Tibial nerve (tissue), 4 donors: ENCODE results near the gene WDR43. TPM values are rescaled to one million over a fixed set of nuclear protein-coding genes. Genes with fewer than 3 reads are reported as not detected.

Experiments used
- DNase-seq, 2 donors: peaks; one replicate each; pipeline ENCODE4 v3.0.0-alpha.2; 2019; ENCODE audit warnings: low spot score in 2 of 2
- H3K27ac ChIP-seq, 4 donors: fragments of 200-600 bp; sonication (generic) in 3 of 4; one replicate each; pipeline ENCODE4 v1.5.1; 2017 to 2019; ENCODE audit warnings: mild to moderate bottlenecking in 1 of 4
- H3K27me3 ChIP-seq, 2 donors: fragments of 200-600 bp; sonication (generic) in 1 of 2; one replicate each; pipeline versions ENCODE4 v1.5.1 to v1.6.0; 2017 to 2019
- H3K36me3 ChIP-seq, 3 donors: fragments of 200-600 bp; sonication (generic); one replicate each; pipeline ENCODE4 v1.5.1; 2018 to 2019
- H3K4me1 ChIP-seq, 4 donors: fragments of 200-600 bp; sonication (generic) in 3 of 4; one replicate each; pipeline ENCODE4 v1.5.1; 2017 to 2019
- H3K4me3 ChIP-seq, 4 donors: fragments of 200-600 bp; sonication (generic) in 3 of 4; one replicate each; pipeline ENCODE4 v1.5.1; 2017 to 2019; ENCODE audit warnings: mild to moderate bottlenecking in 1 of 4, moderate library complexity in 1 of 4
- H3K9me3 ChIP-seq, 4 donors: fragments of 200-600 bp; sonication (generic) in 3 of 4; one replicate each; pipeline ENCODE4 v1.5.1; 2017 to 2019
- EP300 ChIP-seq, 2 donors: sonication (generic); formaldehyde crosslinking; IDR thresholded peaks; one replicate each; pipeline ENCODE4 v1.6.1; 2017; ENCODE audit warnings: antibody characterized with exemption in 2 of 2, mild to moderate bottlenecking in 1 of 2
- POLR2A ChIP-seq, 2 donors: fragments of 450-650 bp; IDR thresholded peaks; one replicate each; pipeline ENCODE4 v1.6.1; 2017; ENCODE audit warnings: antibody characterized with exemption in 2 of 2, mild to moderate bottlenecking in 2 of 2, moderate library complexity in 2 of 2
- WGBS, 2 donors: methylation state at CpG; one replicate each; pipeline ENCODE4 v1.1.5; 2018; 5-methylcytosine and 5-hydroxymethylcytosine counted together
- total RNA-seq, 4 donors: library from RNA; depleted of rRNA; stranded (reverse); fragments of >200 nt; gene quantifications; one replicate each; pipeline ENCODE4 v1.1.0, GENCODE V29; 2016
- TF ChIP-seq, protein P1 (sequence below), 5 experiments: fragments of 200-600 bp in 3 of 5; fragments of 450-650 bp in 2 of 5; sonication (generic) in 3 of 5; IDR thresholded peaks; one replicate each; pipeline ENCODE4 v1.5.1; 2016 to 2019; ENCODE audit warnings: antibody characterized with exemption in 5 of 5, mild to moderate bottlenecking in 3 of 5, moderate library complexity in 2 of 5

WDR43 gene
- total RNA-seq, 4 donors from 2014 or later = 32.2 to 57.6 (median 37.0) TPM

DNA sequence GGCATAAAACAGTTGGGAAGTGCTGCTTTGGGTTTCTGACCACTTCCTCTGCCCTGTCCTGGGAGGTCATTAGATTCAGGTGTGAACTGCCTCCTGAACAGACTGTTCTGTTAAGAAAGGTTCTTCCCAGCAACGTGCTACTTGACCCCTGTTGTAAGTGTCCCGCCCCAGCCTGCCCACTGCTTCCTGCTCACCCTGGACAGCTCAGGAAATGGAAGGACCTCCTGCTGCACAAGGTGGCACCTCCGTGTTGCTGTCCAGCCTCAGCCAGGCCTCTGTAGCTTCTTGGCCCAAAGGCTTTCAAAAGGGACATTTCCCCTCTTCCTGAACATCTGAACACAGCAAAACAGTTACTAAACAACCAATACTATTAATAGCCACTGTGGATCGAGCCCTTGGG, 92.0 kb downstream of the WDR43 start:
- Histone ChIP-seq H3K27me3 (no peaks in the 10 kb centered on the region), H3K27ac (peak overlapping the region in 2 of 4 donors; percentile 38 to 59), H3K4me1 (peaks cover 0 to 26% (median 8%) of the 10 kb centered on the region in 4 donors), H3K36me3 (no peaks in the 10 kb centered on the region), H3K4me3 (no peak overlapping the region), H3K9me3 (no peaks in the 10 kb centered on the region)
- DNase-seq = no peak
- 37% methylated on average over 4 of the region's 4 CpGs for WGBS, 2 donors
- TF ChIP-seq, protein P1, sequence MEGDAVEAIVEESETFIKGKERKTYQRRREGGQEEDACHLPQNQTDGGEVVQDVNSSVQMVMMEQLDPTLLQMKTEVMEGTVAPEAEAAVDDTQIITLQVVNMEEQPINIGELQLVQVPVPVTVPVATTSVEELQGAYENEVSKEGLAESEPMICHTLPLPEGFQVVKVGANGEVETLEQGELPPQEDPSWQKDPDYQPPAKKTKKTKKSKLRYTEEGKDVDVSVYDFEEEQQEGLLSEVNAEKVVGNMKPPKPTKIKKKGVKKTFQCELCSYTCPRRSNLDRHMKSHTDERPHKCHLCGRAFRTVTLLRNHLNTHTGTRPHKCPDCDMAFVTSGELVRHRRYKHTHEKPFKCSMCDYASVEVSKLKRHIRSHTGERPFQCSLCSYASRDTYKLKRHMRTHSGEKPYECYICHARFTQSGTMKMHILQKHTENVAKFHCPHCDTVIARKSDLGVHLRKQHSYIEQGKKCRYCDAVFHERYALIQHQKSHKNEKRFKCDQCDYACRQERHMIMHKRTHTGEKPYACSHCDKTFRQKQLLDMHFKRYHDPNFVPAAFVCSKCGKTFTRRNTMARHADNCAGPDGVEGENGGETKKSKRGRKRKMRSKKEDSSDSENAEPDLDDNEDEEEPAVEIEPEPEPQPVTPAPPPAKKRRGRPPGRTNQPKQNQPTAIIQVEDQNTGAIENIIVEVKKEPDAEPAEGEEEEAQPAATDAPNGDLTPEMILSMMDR (IDR thresholded peaks at IDR 0.05) = no peak
- TF ChIP-seq EP300 (IDR thresholded peaks at IDR 0.05) = peak in 1 of 2 donors; percentile 45

DNA sequence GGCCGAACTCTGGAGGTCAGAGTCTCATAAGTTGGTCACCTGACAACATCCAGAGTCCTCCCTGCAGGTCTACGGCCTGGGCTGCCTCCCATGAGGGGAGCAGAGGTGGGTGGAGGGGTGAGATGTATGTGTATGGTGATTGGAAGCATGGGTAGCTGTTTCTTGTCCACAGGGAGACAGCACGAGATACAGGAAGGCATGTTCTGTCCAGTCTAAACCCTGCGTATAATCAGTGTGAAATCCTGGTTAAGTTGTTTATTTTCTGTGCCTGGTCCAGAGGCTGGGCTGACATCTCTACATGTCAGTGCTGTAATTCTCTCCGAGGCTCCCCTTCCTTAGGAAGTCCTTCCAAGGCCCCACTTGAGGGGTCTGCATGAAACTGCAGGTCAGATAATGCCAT, 95.5 kb downstream of the WDR43 start:
- H3K27me3 ChIP-seq = no peaks in the 10 kb centered on the region
- no peaks in the 10 kb centered on the region for H3K36me3 ChIP-seq
- 91 to 95% methylated on average over 5 of the region's 5 CpGs for WGBS, 2 donors
- TF ChIP-seq EP300 (IDR thresholded peaks at IDR 0.05) (no peak), POLR2A (IDR thresholded peaks at IDR 0.05) (no peak)
- TF ChIP-seq, protein P1 (IDR thresholded peaks at IDR 0.05) = no peak
- DNase-seq = no peak
- no peaks in the 10 kb centered on the region for H3K9me3 ChIP-seq
- no peak overlapping the region for H3K27ac ChIP-seq
- H3K4me3 ChIP-seq = no peak overlapping the region
- H3K4me1 ChIP-seq = peaks cover 0 to 22% (median 3%) of the 10 kb centered on the region in 4 donors

DNA sequence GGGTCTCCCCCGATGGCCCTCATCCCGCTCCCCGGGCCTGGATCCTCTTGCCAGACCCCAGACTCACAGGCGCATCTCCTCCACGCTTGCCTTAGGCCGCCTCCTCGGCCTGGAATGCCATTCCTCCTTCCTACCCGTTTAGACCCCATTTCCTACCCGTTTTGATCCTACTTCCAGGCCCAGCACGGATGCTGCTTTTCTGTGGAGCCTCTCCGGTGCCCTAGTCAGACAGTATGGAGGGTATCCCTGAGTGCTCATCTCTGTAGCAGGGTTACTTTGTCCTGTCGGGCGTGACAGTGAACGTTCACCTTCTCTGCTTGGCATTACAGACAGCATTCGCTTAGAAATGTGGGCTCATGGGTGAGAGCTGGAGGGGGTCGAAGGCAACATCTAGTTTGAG, 96.0 kb downstream of the WDR43 start:
- H3K4me3 ChIP-seq = no peak overlapping the region
- no peaks in the 10 kb centered on the region for H3K9me3 ChIP-seq
- WGBS, 2 donors = 78 to 81% methylated on average over 16 of the region's 16 CpGs
- no peaks in the 10 kb centered on the region for H3K36me3 ChIP-seq
- DNase-seq = no peak
- TF ChIP-seq POLR2A (IDR thresholded peaks at IDR 0.05) (no peak), EP300 (IDR thresholded peaks at IDR 0.05) (no peak)
- no peak overlapping the region for H3K27ac ChIP-seq
- H3K4me1 ChIP-seq = peaks cover 0 to 22% (median 3%) of the 10 kb centered on the region in 4 donors
- H3K27me3 ChIP-seq = no peaks in the 10 kb centered on the region

DNA sequence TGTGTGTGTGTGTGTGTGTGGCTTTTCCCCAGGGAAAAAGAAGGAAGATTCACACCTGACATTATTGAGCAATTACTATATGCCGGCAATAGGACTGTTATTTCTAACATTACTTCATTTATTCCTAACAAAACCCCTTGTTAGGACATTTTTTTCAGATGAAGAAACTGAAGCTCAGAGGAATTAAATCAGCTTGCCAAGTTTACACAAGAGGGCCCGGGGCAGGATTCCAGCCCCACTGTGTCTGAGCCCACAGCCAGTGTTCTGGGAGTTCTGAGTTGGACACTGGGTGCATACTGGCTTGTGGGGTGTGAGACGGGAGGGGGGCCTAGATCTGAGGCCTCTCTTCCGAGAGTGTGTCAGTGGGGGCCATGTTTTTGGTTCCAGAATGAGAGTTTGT, 96.6 kb downstream of the WDR43 start:
- Histone ChIP-seq H3K4me3 (no peak overlapping the region), H3K4me1 (peaks cover 0 to 21% (median 3%) of the 10 kb centered on the region in 4 donors), H3K9me3 (no peaks in the 10 kb centered on the region), H3K36me3 (no peaks in the 10 kb centered on the region), H3K27me3 (no peaks in the 10 kb centered on the region), H3K27ac (peak overlapping the region in 1 of 4 donors; percentile 31)
- 23 to 42% methylated on average over 4 of the region's 4 CpGs for WGBS, 2 donors
- DNase-seq = no peak
- no peak for TF ChIP-seq EP300 (IDR thresholded peaks at IDR 0.05)
- no peak for TF ChIP-seq POLR2A (IDR thresholded peaks at IDR 0.05)
- TF ChIP-seq, protein P1 (IDR thresholded peaks at IDR 0.05) = no peak

DNA sequence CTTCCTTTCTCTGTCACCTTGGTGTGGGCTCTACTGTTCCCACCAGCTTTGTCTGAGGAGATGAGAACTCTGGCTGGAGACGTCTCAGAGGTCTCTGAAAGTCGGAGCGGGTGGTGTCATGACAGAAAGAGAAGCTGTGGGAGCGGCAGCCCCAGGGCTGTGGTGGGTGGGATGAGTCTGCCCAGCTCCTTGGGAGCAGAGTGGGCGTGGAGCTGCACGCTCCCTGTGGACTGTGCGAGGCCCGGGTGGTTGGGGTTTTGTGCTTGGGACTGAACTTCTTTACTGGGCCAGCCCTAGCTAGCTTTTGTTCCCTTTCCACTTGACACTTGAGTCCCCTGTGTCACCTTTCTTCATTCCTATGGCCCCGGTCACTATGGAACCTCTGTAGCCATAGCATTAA, 97.0 kb downstream of the WDR43 start:
- Histone ChIP-seq H3K36me3 (no peaks in the 10 kb centered on the region), H3K4me3 (no peak overlapping the region), H3K27me3 (no peaks in the 10 kb centered on the region), H3K9me3 (no peaks in the 10 kb centered on the region), H3K4me1 (peaks cover 0 to 17% (median 3%) of the 10 kb centered on the region in 4 donors), H3K27ac (peak overlapping the region in 1 of 4 donors; percentile 31)
- 62 to 67% methylated on average over 9 of the region's 9 CpGs for WGBS, 2 donors
- no peak for DNase-seq
- TF ChIP-seq POLR2A (IDR thresholded peaks at IDR 0.05) = no peak
- TF ChIP-seq, protein P1 (IDR thresholded peaks at IDR 0.05) = no peak
